ENCODE results near the gene FAM177A1. TPM values are rescaled to one million over a fixed set of nuclear protein-coding genes. Genes with fewer than 3 reads are reported as not detected.

Gene FAM177A1
- total RNA-seq, 1 donor from 2014 or later: 94.8 TPM

- Histone ChIP-seq H4K20me1 (ENCODE audit: insufficient read depth, low read length) (peaks cover 11% of the 10 kb centered on the region), H3K9me3 (ENCODE audit: insufficient read depth, low read depth, low read length) (no peaks in the 10 kb centered on the region), H3K9ac (ENCODE audit: low read length) (no peak overlapping the region), H3K4me1 (ENCODE audit: insufficient read depth, low read length) (no peaks in the 10 kb centered on the region), H3K4me2 (ENCODE audit: low read length) (no peak overlapping the region), H3K4me3 (ENCODE audit: insufficient read depth, low read depth, low read length) (no peak overlapping the region), H3K36me3 (ENCODE audit: insufficient read depth, low read length) (peaks cover 18% of the 10 kb centered on the region), H2AFZ (ENCODE audit: low read depth, low read length) (no peak overlapping the region), H3K27ac (ENCODE audit: low read depth, low read length) (no peak overlapping the region), H3K27me3 (ENCODE audit: insufficient read depth, low read length) (no peaks in the 10 kb centered on the region), H3K79me2 (ENCODE audit: insufficient read depth, low read length) (peaks cover 11% of the 10 kb centered on the region)
- Mint-ChIP-seq H3K4me3 (ENCODE audit: unreplicated experiment) (no peak overlapping the region), H3K27me3 (ENCODE audit: low read depth, unreplicated experiment) (no peaks in the 10 kb centered on the region), H3K4me1 (ENCODE audit: low read depth, unreplicated experiment) (no peaks in the 10 kb centered on the region), H3K27ac (ENCODE audit: unreplicated experiment) (no peak overlapping the region), H3K36me3 (ENCODE audit: low read depth, unreplicated experiment) (peaks cover 6% of the 10 kb centered on the region), H3K9me3 (ENCODE audit: unreplicated experiment) (no peaks in the 10 kb centered on the region)
- no peak for FAIRE-seq
- no peak for TF ChIP-seq EZH2 (IDR thresholded peaks at IDR 0.05; ENCODE audit: insufficient read depth, low read length)
- TF ChIP-seq, protein P1, sequence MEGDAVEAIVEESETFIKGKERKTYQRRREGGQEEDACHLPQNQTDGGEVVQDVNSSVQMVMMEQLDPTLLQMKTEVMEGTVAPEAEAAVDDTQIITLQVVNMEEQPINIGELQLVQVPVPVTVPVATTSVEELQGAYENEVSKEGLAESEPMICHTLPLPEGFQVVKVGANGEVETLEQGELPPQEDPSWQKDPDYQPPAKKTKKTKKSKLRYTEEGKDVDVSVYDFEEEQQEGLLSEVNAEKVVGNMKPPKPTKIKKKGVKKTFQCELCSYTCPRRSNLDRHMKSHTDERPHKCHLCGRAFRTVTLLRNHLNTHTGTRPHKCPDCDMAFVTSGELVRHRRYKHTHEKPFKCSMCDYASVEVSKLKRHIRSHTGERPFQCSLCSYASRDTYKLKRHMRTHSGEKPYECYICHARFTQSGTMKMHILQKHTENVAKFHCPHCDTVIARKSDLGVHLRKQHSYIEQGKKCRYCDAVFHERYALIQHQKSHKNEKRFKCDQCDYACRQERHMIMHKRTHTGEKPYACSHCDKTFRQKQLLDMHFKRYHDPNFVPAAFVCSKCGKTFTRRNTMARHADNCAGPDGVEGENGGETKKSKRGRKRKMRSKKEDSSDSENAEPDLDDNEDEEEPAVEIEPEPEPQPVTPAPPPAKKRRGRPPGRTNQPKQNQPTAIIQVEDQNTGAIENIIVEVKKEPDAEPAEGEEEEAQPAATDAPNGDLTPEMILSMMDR (IDR thresholded peaks at IDR 0.05; ENCODE audit: insufficient read depth, low read depth, low read length): no peak
- no peak for DNase-seq (ENCODE audit: low read depth)
These were observed 44.5 kb upstream of the FAM177A1 start for GRCh38 chr14:35001621-35002020.

GRCh38 chr14:35004839-35005238 is 41.2 kb upstream of the FAM177A1 start:
- no peak overlapping the region for H3K27ac ChIP-seq (ENCODE audit: low read depth, low read length)
- peaks cover 28% of the 10 kb centered on the region for H3K36me3 ChIP-seq (ENCODE audit: insufficient read depth, low read length)
- Mint-ChIP-seq H3K4me3 (ENCODE audit: unreplicated experiment) (no peak overlapping the region), H3K9me3 (ENCODE audit: unreplicated experiment) (no peaks in the 10 kb centered on the region), H3K36me3 (ENCODE audit: low read depth, unreplicated experiment) (peaks cover 10% of the 10 kb centered on the region), H3K4me1 (ENCODE audit: low read depth, unreplicated experiment) (no peaks in the 10 kb centered on the region), H3K27ac (ENCODE audit: unreplicated experiment) (no peak overlapping the region), H3K27me3 (ENCODE audit: low read depth, unreplicated experiment) (no peaks in the 10 kb centered on the region)
- TF ChIP-seq, protein P1 (IDR thresholded peaks at IDR 0.05; ENCODE audit: insufficient read depth, low read depth, low read length): no peak
- no peak for TF ChIP-seq EZH2 (IDR thresholded peaks at IDR 0.05; ENCODE audit: insufficient read depth, low read length)
- H3K79me2 ChIP-seq (ENCODE audit: insufficient read depth, low read length): no peaks in the 10 kb centered on the region
- H3K9me3 ChIP-seq (ENCODE audit: insufficient read depth, low read depth, low read length): no peaks in the 10 kb centered on the region
- no peak overlapping the region for H3K9ac ChIP-seq (ENCODE audit: low read length)
- FAIRE-seq (no peak), DNase-seq (ENCODE audit: low read depth) (no peak)
- peaks cover 9% of the 10 kb centered on the region for H4K20me1 ChIP-seq (ENCODE audit: insufficient read depth, low read length)
- H3K4me1 ChIP-seq (ENCODE audit: insufficient read depth, low read length): no peaks in the 10 kb centered on the region
- H3K4me3 ChIP-seq (ENCODE audit: insufficient read depth, low read depth, low read length): no peak overlapping the region
- no peaks in the 10 kb centered on the region for H3K27me3 ChIP-seq (ENCODE audit: insufficient read depth, low read length)
- H3K4me2 ChIP-seq (ENCODE audit: low read length): no peak overlapping the region
- H2AFZ ChIP-seq (ENCODE audit: low read depth, low read length): no peak overlapping the region

- Histone ChIP-seq H3K4me3 (ENCODE audit: insufficient read depth, low read depth, low read length) (no peak overlapping the region), H3K27ac (ENCODE audit: low read depth, low read length) (no peak overlapping the region), H2AFZ (ENCODE audit: low read depth, low read length) (no peak overlapping the region), H3K79me2 (ENCODE audit: insufficient read depth, low read length) (no peaks in the 10 kb centered on the region), H3K4me1 (ENCODE audit: insufficient read depth, low read length) (no peaks in the 10 kb centered on the region), H3K9me3 (ENCODE audit: insufficient read depth, low read depth, low read length) (no peaks in the 10 kb centered on the region), H4K20me1 (ENCODE audit: insufficient read depth, low read length) (no peaks in the 10 kb centered on the region), H3K4me2 (ENCODE audit: low read length) (no peak overlapping the region), H3K27me3 (ENCODE audit: insufficient read depth, low read length) (no peaks in the 10 kb centered on the region), H3K36me3 (ENCODE audit: insufficient read depth, low read length) (peaks cover 51% of the 10 kb centered on the region), H3K9ac (ENCODE audit: low read length) (no peak overlapping the region)
- H3K36me3 Mint-ChIP-seq (ENCODE audit: low read depth, unreplicated experiment): peaks cover 13% of the 10 kb centered on the region
- no peak overlapping the region for H3K27ac Mint-ChIP-seq (ENCODE audit: unreplicated experiment)
- no peaks in the 10 kb centered on the region for H3K27me3 Mint-ChIP-seq (ENCODE audit: low read depth, unreplicated experiment)
- H3K4me1 Mint-ChIP-seq (ENCODE audit: low read depth, unreplicated experiment): no peaks in the 10 kb centered on the region
- no peak for FAIRE-seq
- H3K4me3 Mint-ChIP-seq (ENCODE audit: unreplicated experiment): no peak overlapping the region
- no peak for DNase-seq (ENCODE audit: low read depth)
- no peaks in the 10 kb centered on the region for H3K9me3 Mint-ChIP-seq (ENCODE audit: unreplicated experiment)
- TF ChIP-seq EZH2 (IDR thresholded peaks at IDR 0.05; ENCODE audit: insufficient read depth, low read length): no peak
- TF ChIP-seq, protein P1 (IDR thresholded peaks at IDR 0.05; ENCODE audit: insufficient read depth, low read depth, low read length): no peak
These were observed 29.5 kb upstream of the FAM177A1 start for GRCh38 chr14:35016568-35016967.

Measured in astrocyte (in vitro differentiated cells and primary cell).